GM21360 (cell line): ENCODE results near the gene ZBTB46.

Experiments used
- ATAC-seq: cut with Tn5 transposase; IDR thresholded peaks from one replicate; pipeline ENCODE4 v1.9.1; 2021; ENCODE audit warnings: mild to moderate bottlenecking, moderate library complexity; ENCODE audit not compliant: unreplicated experiment

ZBTB46 gene

GRCh38 chr20:63697357-63697867, 133.7 kb downstream of the ZBTB46 start:
- no peak for ATAC-seq

GRCh38 chr20:63696628-63697356, 134.3 kb downstream of the ZBTB46 start, which contains the start of gene TNFRSF6B:
TSS of gene TNFRSF6B (plus strand) at chr20:63696652. CDS start at chr20:63696768, 116 bp downstream.
- no peak for ATAC-seq

GRCh38 chr20:63696306-63696627, 134.8 kb downstream of the ZBTB46 start:
- no peak for ATAC-seq

- ATAC-seq = no peak
Measured at GRCh38 chr20:63695424-63696305, 135.4 kb downstream of the ZBTB46 start.

GRCh38 chr20:63694584-63695423, 136.3 kb downstream of the ZBTB46 start:
- ATAC-seq = no peak

GRCh38 chr20:63693733-63694583, 137.1 kb downstream of the ZBTB46 start:
- no peak for ATAC-seq
